K562 (cell line): ENCODE measurements around the gene NPPC. TPM values are rescaled to one million over a fixed set of nuclear protein-coding genes. Genes with fewer than 3 reads are reported as not detected.
"Not testable (repeated sequence)": the region's sequence is repeated elsewhere in the genome, so short reads cannot be mapped to it uniquely, and the experiment has no call there.

ENCODE experiments used
- ATAC-seq: fragments of 200-7000 bp; cut with Tn5 transposase; 3 replicates; pipeline ENCODE4 v1.9.1; 2020; ENCODE audit warnings: moderate library complexity
- BruUV-seq: library from RNA; stranded (reverse); fragments of 400-500 nt; replicated peaks from 2 replicates; lab custom pipeline; 2021; lab: Mats Ljungman, UMichigan
- CTCF ChIA-PET: fragments of 300-600 bp; formaldehyde crosslinking; extraction: SDS; loops from one replicate; lab custom pipeline; 2021; ENCODE audit warnings: low intra/inter-chr PET ratio; lab: Yijun Ruan, JAX
- POLR2A ChIA-PET: fragments of 300-600, 350-650 bp; sonication (Branson Sonifier 250); formaldehyde crosslinking; extraction: SDS; loops from one replicate; lab custom pipeline; 2021; ENCODE audit warnings: antibody characterized with exemption, inconsistent platforms; lab: Yijun Ruan, JAX
- DNase-seq, 4 experiments: peaks; one replicate each; pipeline versions ENCODE4 v3.0.0 to v3.0.0-alpha.2; 2011 to 2018; ENCODE audit warnings: low spot score in 3 of 4, mixed read lengths in 3 of 4; ENCODE audit errors: extremely low read depth in 1 of 4
- FAIRE-seq: peaks from 2 replicates; lab custom pipeline; 2011; peaks lifted over from hg19 to GRCh38; lab: Jason Lieb, UNC
- H2AFZ ChIP-seq: 2 replicates; pipeline ENCODE4 v1.6.0; 2011; ENCODE audit warnings: low read depth, low read length, control low read depth, inconsistent platforms
- H3K27ac ChIP-seq: fragments of 200-600 bp; 3 replicates; pipeline ENCODE4 v1.8.0; 2011; ENCODE audit warnings: low read depth, mild to moderate bottlenecking, control low read depth, inconsistent platforms, low read length, moderate library complexity, mixed read lengths; ENCODE audit errors: extremely low read depth
- H3K27me3 ChIP-seq, 2 experiments: fragments of 300-600 bp in 1 of 2; 2 replicates in 1 of 2; 3 replicates in 1 of 2; pipeline versions ENCODE4 v1.6.0 to v1.8.0; 2011; ENCODE audit warnings: inconsistent platforms in 2 of 2, low read length in 2 of 2, mild to moderate bottlenecking in 1 of 2, mixed read lengths in 1 of 2, moderate library complexity in 1 of 2; ENCODE audit not compliant: control insufficient read depth in 2 of 2, insufficient read depth in 2 of 2
- H3K36me3 ChIP-seq: fragments of 300-600 bp; 3 replicates; pipeline ENCODE4 v1.8.0; 2011; ENCODE audit warnings: mild to moderate bottlenecking, low read length, inconsistent platforms; ENCODE audit not compliant: control insufficient read depth, insufficient read depth
- H3K4me1 ChIP-seq, 2 experiments: fragments of 200-600 bp in 1 of 2; replicated peaks in 1 of 2; 2 replicates in 1 of 2; 3 replicates in 1 of 2; pipeline versions ENCODE4 v1.5.1 to v1.8.0; 2011; ENCODE audit warnings: inconsistent platforms in 2 of 2, low read length in 2 of 2, mild to moderate bottlenecking in 1 of 2, mixed read lengths in 1 of 2, moderate library complexity in 1 of 2; ENCODE audit not compliant: control insufficient read depth in 2 of 2, insufficient read depth in 2 of 2
- H3K4me2 ChIP-seq: 2 replicates; pipeline ENCODE4 v1.6.1; 2011; ENCODE audit warnings: low read length, control low read depth, inconsistent platforms, mixed read lengths; ENCODE audit not compliant: insufficient read depth
- H3K4me3 ChIP-seq: fragments of 200-600 bp; sonication (generic), shearing (Covaris generic); 2 replicates; pipeline ENCODE4 v1.5.1; 2016; ENCODE audit warnings: control low read depth, inconsistent platforms
- H3K79me2 ChIP-seq: fragments of 200-600 bp; 3 replicates; pipeline ENCODE4 v1.8.0; 2011; ENCODE audit warnings: low read length, inconsistent platforms; ENCODE audit not compliant: control insufficient read depth, insufficient read depth
- H3K9ac ChIP-seq, 2 experiments: 2 replicates each; pipeline versions ENCODE4 v1.6.0 to v1.6.1; 2011; ENCODE audit warnings: low read depth in 2 of 2, low read length in 2 of 2, control low read depth in 1 of 2, inconsistent platforms in 1 of 2, mild to moderate bottlenecking in 1 of 2, mixed read lengths in 1 of 2; ENCODE audit not compliant: insufficient read depth in 1 of 2
- H3K9me1 ChIP-seq: one replicate; pipeline ENCODE4 v1.6.0; 2011; ENCODE audit warnings: inconsistent platforms, mild to moderate bottlenecking, low read length, moderate library complexity; ENCODE audit not compliant: control insufficient read depth, insufficient read depth
- H3K9me3 ChIP-seq: replicated peaks from 2 replicates; pipeline ENCODE4 v1.5.1; 2011; ENCODE audit warnings: low read depth, low read length, inconsistent platforms; ENCODE audit not compliant: control insufficient read depth, insufficient read depth
- H4K20me1 ChIP-seq: replicated peaks from 2 replicates; pipeline ENCODE4 v1.6.1; 2011; ENCODE audit warnings: low read length, inconsistent platforms, mixed read lengths; ENCODE audit not compliant: control insufficient read depth, insufficient read depth
- ATF2 ChIP-seq: sonication (generic); formaldehyde crosslinking; IDR thresholded peaks from 2 replicates; pipeline ENCODE4 v1.8.1; 2022; ENCODE audit warnings: missing genetic modification reagents
- DACH1 ChIP-seq: fragments of 450-650 bp; IDR thresholded peaks from 2 replicates; pipeline ENCODE4 v1.6.1; 2018; ENCODE audit not compliant: partially characterized antibody
- EGR1 ChIP-seq: fragments of 450-650 bp; conservative IDR thresholded peaks from 2 replicates; pipeline ENCODE4 v1.6.1; 2017; ENCODE audit warnings: mild to moderate bottlenecking
- RNF2 ChIP-seq: sonication (generic); IDR thresholded peaks from 2 replicates; pipeline ENCODE4 v1.6.1; 2016
- SMARCB1 ChIP-seq: IDR thresholded peaks from 2 replicates; pipeline ENCODE4 v1.6.1; 2011; ENCODE audit warnings: improper control_type of control experiment, low read depth; ENCODE audit not compliant: insufficient read length
- TCF7 ChIP-seq: sonication (generic); IDR thresholded peaks from 2 replicates; pipeline ENCODE4 v1.6.1; 2016; ENCODE audit warnings: antibody characterized with exemption, borderline replicate concordance
- YBX1 ChIP-seq: fragments of 450-650 bp; IDR thresholded peaks from 2 replicates; pipeline ENCODE4 v1.7.1; 2016; ENCODE audit warnings: mild to moderate bottlenecking
- ZFPM2 ChIP-seq: fragments of 250-450 bp; sonication (Bioruptor Pico); IDR thresholded peaks from 2 replicates; pipeline ENCODE4 v1.5.1; 2022; ENCODE audit warnings: mild to moderate bottlenecking
- WGBS: fragments of 100-300 bp; shearing (Covaris generic); methylation state at CpG from one replicate; pipeline ENCODE4 v1.1.6; 2016; ENCODE audit warnings: low coverage, mixed read lengths; ENCODE audit not compliant: insufficient coverage; ENCODE audit errors: missing lambda C conversion rate; 5-methylcytosine and 5-hydroxymethylcytosine counted together
- in situ Hi-C: fragments of 300-500 bp; cut with MboI; formaldehyde crosslinking; loops from 4 replicates; pipeline ENCODE4 v1.15.0; 2018; ENCODE audit warnings: inconsistent platforms, mixed read lengths
- intact Hi-C: fragments of 100-400 bp; cut with micrococcal nuclease; formaldehyde crosslinking; loops from 2 replicates; pipeline ENCODE4 v1.14.2; 2022
- polyA plus RNA-seq, 8 experiments: library from polyadenylated mRNA; depleted of rRNA in 4 of 8; stranded (reverse) in 5 of 8; unstranded in 3 of 8; fragments of >200 nt; fragmentation: Nextera tagmentation in 2 of 8; fragmentation: Illumina TruSeq in 1 of 8; extraction: Ambion mirVana in 2 of 8; extraction: Trizol in 1 of 8; gene quantifications; 2 replicates each; pipeline versions ENCODE4 v1.2.1 to v1.2.3, GENCODE V29; 2011 to 2014; ENCODE audit warnings: inconsistent platforms in 1 of 8, missing spikeins in 1 of 8
- total RNA-seq, 7 experiments: library from RNA; depleted of rRNA in 6 of 7; stranded (reverse); fragments of >200 nt in 6 of 7; fragmentation: Illumina TruSeq in 2 of 7; extraction: Trizol in 2 of 7; gene quantifications; 2 replicates each; pipeline versions ENCODE4 v1.2.1 to v1.2.3, GENCODE V29; 2011 to 2021; ENCODE audit warnings: low replicate concordance in 1 of 7

NPPC gene
- total and polyA plus RNA-seq, 9 of the 15 experiments (the other 6 are each of a cell fraction or from before 2014, with no cell fraction given) = not detected

GRCh38 chr2:231910161-231910560 is 16.0 kb downstream of the NPPC start:
- DNase-seq, H3K9me3 ChIP-seq, H3K27ac ChIP-seq, H3K9me1 ChIP-seq, BruUV-seq, POLR2A ChIA-PET, ATAC-seq, CTCF ChIA-PET, H4K20me1 ChIP-seq, H3K4me3 ChIP-seq, in situ Hi-C loops, H3K4me1 ChIP-seq, intact Hi-C loops, H3K79me2 ChIP-seq, H3K36me3 ChIP-seq, H2AFZ ChIP-seq, H3K9ac ChIP-seq, FAIRE-seq, H3K4me2 ChIP-seq: not testable (repeated sequence)
- peaks cover 7 to 35% of the 10 kb centered on the region in 2 experiments; a peak in 3 of 5 replicates for H3K27me3 ChIP-seq
- WGBS = 0% methylated on average over 5 of the region's 7 CpGs
- 0 out of 2 replicates have a peak, but pooled peaks have one; percentile 14 for TF ChIP-seq EGR1

- CTCF ChIA-PET = no interaction called here
- no peaks in the 10 kb centered on the region for H3K9me1 ChIP-seq
- H3K27ac ChIP-seq = no peak overlapping the region
- no peak for TF ChIP-seq ZFPM2 (CRISPR knock-in tag)
- no peak for TF ChIP-seq RNF2
- no peak for TF ChIP-seq ATF2 (CRISPR knock-in tag)
- TF ChIP-seq SMARCB1 = no peak
- TF ChIP-seq YBX1 = no peak
- no peak for TF ChIP-seq TCF7
- TF ChIP-seq DACH1 = no peak
- peaks cover 7 to 33% of the 10 kb centered on the region in 2 experiments; a peak in 3 of 5 replicates for H3K27me3 ChIP-seq
- no peak overlapping the region for H3K4me3 ChIP-seq
- no peaks in the 10 kb centered on the region for H3K9me3 ChIP-seq
- no peak for ATAC-seq
- no peak overlapping the region for H2AFZ ChIP-seq
- no peaks in the 10 kb centered on the region for H3K79me2 ChIP-seq
- in situ Hi-C loops = loop anchor here (5.0 to 10.0 kb wide), 4 partner anchors 233 to 605 kb away; no protein-coding TSS in a partner anchor
- 12% methylated on average over 5 of the region's 5 CpGs for WGBS
- no peak for DNase-seq
- POLR2A ChIA-PET = no interaction called here
- intact Hi-C loops = loop anchor here (10.0 kb wide), 1 partner anchor 55 kb away; no protein-coding TSS in a partner anchor
- FAIRE-seq = no peak
- H3K9ac ChIP-seq = no peak overlapping the region
- no peaks in the 10 kb centered on the region for H4K20me1 ChIP-seq
- no peaks in the 10 kb centered on the region for H3K36me3 ChIP-seq
- BruUV-seq = no TSS peak
- H3K4me2 ChIP-seq = no peak overlapping the region
- peaks cover 0 to 2% of the 10 kb centered on the region in 2 experiments; a peak in 1 of 5 replicates for H3K4me1 ChIP-seq
These were observed 16.6 kb downstream of the NPPC start for GRCh38 chr2:231909631-231910030.
